HL-60 (cell line): Measurements from ENCODE around the gene YY1.

Source experiments
- DNase-seq, 2 experiments: peaks; one replicate each; pipeline ENCODE4 v3.0.0-alpha.2; 2010 to 2020; ENCODE audit warnings: low read depth in 1 of 2, low spot score in 1 of 2
- H3K27ac ChIP-seq: fragments of 250-450 bp; sonication (Bioruptor Pico); replicated peaks from 2 replicates; pipeline ENCODE4 v1.5.1; 2020; ENCODE audit warnings: mild to moderate bottlenecking, moderate library complexity
- H3K27me3 ChIP-seq: fragments of 250-450 bp; sonication (Bioruptor Pico); 2 replicates; pipeline ENCODE4 v1.5.1; 2021; ENCODE audit warnings: mild to moderate bottlenecking, moderate library complexity; ENCODE audit not compliant: insufficient read depth, poor library complexity, severe bottlenecking
- H3K4me3 ChIP-seq: replicated peaks from 2 replicates; pipeline ENCODE4 v1.5.1; 2011; ENCODE audit warnings: mild to moderate bottlenecking, control low read depth, low read length; ENCODE audit not compliant: insufficient read depth
- GABPA ChIP-seq: IDR thresholded peaks from 2 replicates; pipeline ENCODE4 v1.6.1; 2012; ENCODE audit warnings: low read depth
- POLR2AphosphoS5 ChIP-seq: IDR thresholded peaks from 2 replicates; pipeline ENCODE4 v1.6.1; 2012; ENCODE audit warnings: low read depth
- SPI1 ChIP-seq: IDR thresholded peaks from 2 replicates; pipeline ENCODE4 v1.6.1; 2012; ENCODE audit warnings: low read depth, mild to moderate bottlenecking, borderline replicate concordance
- TF ChIP-seq, protein P1 (sequence below): IDR thresholded peaks from one replicate; pipeline ENCODE4 v1.5.1; 2011; ENCODE audit warnings: low read length, control low read depth, inconsistent platforms; ENCODE audit not compliant: insufficient read depth
- TF ChIP-seq, protein P2 (sequence below): IDR thresholded peaks from 2 replicates; pipeline ENCODE4 v1.6.1; 2012; ENCODE audit warnings: low read depth; ENCODE audit not compliant: insufficient replicate concordance

The YY1 gene

DNA sequence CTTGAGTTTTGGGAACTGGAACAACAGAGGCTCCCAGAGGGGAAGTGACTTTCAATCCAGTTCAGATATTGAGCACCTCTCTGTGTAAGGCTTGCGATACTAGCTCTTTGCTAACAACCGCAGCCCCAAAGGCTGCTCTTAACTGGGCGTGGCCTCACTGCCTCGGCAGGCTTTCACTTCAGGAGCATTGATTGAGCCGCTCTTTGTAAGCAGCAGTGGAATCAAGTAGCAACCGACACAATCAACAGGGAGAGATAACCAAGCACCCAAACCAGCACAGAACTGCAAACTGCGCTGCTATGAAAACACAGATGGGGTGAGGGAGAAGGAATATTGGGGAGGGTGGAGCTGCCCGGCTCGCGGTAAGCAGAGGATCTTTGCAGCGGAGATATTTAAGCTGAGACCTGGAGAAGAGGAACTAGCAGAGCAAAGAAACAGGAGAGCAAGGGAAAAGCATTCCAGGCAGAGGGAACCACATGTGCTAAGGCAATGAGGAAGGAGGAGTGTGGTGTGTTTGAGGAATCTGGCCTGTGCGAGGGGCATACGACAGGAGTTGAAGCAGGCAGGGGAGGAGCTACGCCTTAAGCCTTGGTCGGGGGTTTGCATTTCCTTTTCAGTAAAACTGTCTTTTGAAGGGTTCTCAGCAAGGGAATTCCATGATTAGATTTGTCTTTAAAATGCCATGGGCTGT lies 17.3 kb upstream of the YY1 start:
- TF ChIP-seq, protein P1, sequence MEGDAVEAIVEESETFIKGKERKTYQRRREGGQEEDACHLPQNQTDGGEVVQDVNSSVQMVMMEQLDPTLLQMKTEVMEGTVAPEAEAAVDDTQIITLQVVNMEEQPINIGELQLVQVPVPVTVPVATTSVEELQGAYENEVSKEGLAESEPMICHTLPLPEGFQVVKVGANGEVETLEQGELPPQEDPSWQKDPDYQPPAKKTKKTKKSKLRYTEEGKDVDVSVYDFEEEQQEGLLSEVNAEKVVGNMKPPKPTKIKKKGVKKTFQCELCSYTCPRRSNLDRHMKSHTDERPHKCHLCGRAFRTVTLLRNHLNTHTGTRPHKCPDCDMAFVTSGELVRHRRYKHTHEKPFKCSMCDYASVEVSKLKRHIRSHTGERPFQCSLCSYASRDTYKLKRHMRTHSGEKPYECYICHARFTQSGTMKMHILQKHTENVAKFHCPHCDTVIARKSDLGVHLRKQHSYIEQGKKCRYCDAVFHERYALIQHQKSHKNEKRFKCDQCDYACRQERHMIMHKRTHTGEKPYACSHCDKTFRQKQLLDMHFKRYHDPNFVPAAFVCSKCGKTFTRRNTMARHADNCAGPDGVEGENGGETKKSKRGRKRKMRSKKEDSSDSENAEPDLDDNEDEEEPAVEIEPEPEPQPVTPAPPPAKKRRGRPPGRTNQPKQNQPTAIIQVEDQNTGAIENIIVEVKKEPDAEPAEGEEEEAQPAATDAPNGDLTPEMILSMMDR = no peak
- TF ChIP-seq SPI1 (peak; percentile 97), POLR2AphosphoS5 (peak; percentile 64), GABPA (0 out of 2 replicates have a peak, but pooled peaks have one; percentile 10)
- TF ChIP-seq, protein P2, sequence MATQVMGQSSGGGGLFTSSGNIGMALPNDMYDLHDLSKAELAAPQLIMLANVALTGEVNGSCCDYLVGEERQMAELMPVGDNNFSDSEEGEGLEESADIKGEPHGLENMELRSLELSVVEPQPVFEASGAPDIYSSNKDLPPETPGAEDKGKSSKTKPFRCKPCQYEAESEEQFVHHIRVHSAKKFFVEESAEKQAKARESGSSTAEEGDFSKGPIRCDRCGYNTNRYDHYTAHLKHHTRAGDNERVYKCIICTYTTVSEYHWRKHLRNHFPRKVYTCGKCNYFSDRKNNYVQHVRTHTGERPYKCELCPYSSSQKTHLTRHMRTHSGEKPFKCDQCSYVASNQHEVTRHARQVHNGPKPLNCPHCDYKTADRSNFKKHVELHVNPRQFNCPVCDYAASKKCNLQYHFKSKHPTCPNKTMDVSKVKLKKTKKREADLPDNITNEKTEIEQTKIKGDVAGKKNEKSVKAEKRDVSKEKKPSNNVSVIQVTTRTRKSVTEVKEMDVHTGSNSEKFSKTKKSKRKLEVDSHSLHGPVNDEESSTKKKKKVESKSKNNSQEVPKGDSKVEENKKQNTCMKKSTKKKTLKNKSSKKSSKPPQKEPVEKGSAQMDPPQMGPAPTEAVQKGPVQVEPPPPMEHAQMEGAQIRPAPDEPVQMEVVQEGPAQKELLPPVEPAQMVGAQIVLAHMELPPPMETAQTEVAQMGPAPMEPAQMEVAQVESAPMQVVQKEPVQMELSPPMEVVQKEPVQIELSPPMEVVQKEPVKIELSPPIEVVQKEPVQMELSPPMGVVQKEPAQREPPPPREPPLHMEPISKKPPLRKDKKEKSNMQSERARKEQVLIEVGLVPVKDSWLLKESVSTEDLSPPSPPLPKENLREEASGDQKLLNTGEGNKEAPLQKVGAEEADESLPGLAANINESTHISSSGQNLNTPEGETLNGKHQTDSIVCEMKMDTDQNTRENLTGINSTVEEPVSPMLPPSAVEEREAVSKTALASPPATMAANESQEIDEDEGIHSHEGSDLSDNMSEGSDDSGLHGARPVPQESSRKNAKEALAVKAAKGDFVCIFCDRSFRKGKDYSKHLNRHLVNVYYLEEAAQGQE = no peak
- Histone ChIP-seq H3K27me3 (no peaks in the 10 kb centered on the region), H3K27ac (peak overlapping the region; percentile 79), H3K4me3 (peak overlapping the region; percentile 41)
- DNase-seq = peak; percentile 76 to 93

DNA sequence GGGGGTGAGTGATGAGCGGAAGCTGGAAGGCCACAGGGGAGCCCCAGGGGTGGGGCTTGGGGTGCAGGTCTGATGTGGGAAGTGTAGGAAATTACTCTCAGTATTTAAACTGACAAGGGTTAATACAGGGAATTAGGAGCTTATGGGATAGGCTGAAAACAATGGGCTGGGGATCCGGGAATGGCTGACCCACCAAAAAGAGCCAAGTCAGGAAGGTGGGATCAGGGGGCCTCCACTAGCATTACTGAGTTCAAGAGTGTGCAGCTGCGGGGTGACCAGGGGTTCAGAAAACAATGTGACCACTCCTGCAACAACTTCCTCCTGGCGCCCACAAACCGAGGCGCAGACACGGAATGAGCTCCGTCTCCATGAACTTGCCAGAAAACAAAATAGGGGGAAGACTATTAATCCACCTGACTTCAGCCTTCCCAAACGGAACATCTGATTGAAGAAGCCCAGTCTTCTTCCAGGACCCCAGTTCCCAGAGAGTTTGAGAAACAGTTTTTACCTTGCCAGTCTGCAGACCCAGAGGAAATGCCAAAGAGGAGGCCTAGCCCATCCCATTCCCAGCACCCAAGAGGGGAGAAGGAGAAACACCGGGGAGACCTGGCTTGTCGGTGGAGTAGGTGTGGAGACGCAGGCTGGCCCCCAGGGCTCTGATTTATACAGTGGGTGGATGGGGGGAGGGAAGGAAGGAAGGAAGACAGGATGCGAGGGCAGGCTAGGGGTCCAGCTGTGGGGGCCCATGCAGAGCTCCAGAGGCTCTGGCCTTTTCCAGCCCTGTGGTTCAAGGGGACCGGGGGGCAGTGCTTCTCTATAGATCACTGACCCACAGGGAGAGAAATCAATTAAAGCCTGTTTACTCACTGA lies 16.5 kb upstream of the YY1 start:
- H3K27me3 ChIP-seq = no peaks in the 10 kb centered on the region
- peak overlapping the region; percentile 79 for H3K27ac ChIP-seq
- H3K4me3 ChIP-seq = peak overlapping the region; percentile 41
- TF ChIP-seq SPI1 (no peak), GABPA (no peak), POLR2AphosphoS5 (no peak)
- TF ChIP-seq, protein P1 = no peak
- TF ChIP-seq, protein P2 = no peak
- DNase-seq = peak in 1 of 2 experiments; percentile 67

GRCh38 chr14:100223332-100224201 lies 15.4 kb upstream of the YY1 start:
- TF ChIP-seq POLR2AphosphoS5 (no peak), GABPA (no peak), SPI1 (no peak)
- TF ChIP-seq, protein P1 = no peak
- TF ChIP-seq, protein P2 = no peak
- peak overlapping the region; percentile 79 for H3K27ac ChIP-seq

More at GRCh38 chr14:100223332-100224201, 15.4 kb upstream of the YY1 start:
- H3K4me3 ChIP-seq = no peak overlapping the region
- no peaks in the 10 kb centered on the region for H3K27me3 ChIP-seq
- no peak for DNase-seq
